H1 (cell line): ENCODE measurements around the gene STK32C.

Experiments
- CREB1 ChIP-seq: IDR thresholded peaks from 2 replicates; pipeline ENCODE4 v1.6.1; 2012; ENCODE audit warnings: inconsistent platforms
- EP300 ChIP-seq, 2 experiments: IDR thresholded peaks; 1 replicate in 1 of 2; 2 replicates in 1 of 2; pipeline ENCODE4 v1.6.1; 2011 to 2012; ENCODE audit warnings: low read depth in 2 of 2, low read length in 2 of 2, mild to moderate bottlenecking in 2 of 2, borderline replicate concordance in 1 of 2, inconsistent platforms in 1 of 2, moderate library complexity in 1 of 2
- KDM5A ChIP-seq: fragments of 200-600 bp; IDR thresholded peaks from 2 replicates; pipeline ENCODE4 v1.7.1; 2012; ENCODE audit warnings: mild to moderate bottlenecking, low read length, inconsistent platforms, mixed read lengths
- NANOG ChIP-seq: IDR thresholded peaks from 2 replicates; pipeline ENCODE4 v1.6.1; 2011; ENCODE audit warnings: low read length, low read depth, mild to moderate bottlenecking, inconsistent platforms; ENCODE audit not compliant: insufficient read depth, poor library complexity, severe bottlenecking
- POLR2A ChIP-seq, 2 experiments: IDR thresholded peaks; 1 replicate in 1 of 2; 2 replicates in 1 of 2; pipeline ENCODE4 v1.6.1; 2011; ENCODE audit warnings: low read depth in 2 of 2, low read length in 2 of 2, mild to moderate bottlenecking in 2 of 2; ENCODE audit errors: control extremely low read depth in 1 of 2
- POLR2AphosphoS5 ChIP-seq: IDR thresholded peaks from 2 replicates; pipeline ENCODE4 v1.6.1; 2011; ENCODE audit warnings: low read depth, low read length
- RFX5 ChIP-seq: IDR thresholded peaks from 2 replicates; pipeline ENCODE4 v1.6.1; 2011; ENCODE audit warnings: low read depth, low read length, improper control_type of control experiment, borderline replicate concordance
- RXRA ChIP-seq: IDR thresholded peaks from 2 replicates; pipeline ENCODE4 v1.6.1; 2011; ENCODE audit warnings: low read depth, mild to moderate bottlenecking, low read length, moderate library complexity; ENCODE audit not compliant: insufficient read depth
- SIN3A ChIP-seq, 2 experiments: IDR thresholded peaks in 1 of 2; conservative IDR thresholded peaks in 1 of 2; 2 replicates each; pipeline ENCODE4 v1.6.1; 2011 to 2012; ENCODE audit warnings: low read length in 2 of 2, improper control_type of control experiment in 1 of 2, low read depth in 1 of 2, mild to moderate bottlenecking in 1 of 2
- SP1 ChIP-seq: IDR thresholded peaks from 2 replicates; pipeline ENCODE4 v1.6.1; 2011; ENCODE audit warnings: low read depth, low read length
- SRF ChIP-seq: IDR thresholded peaks from 2 replicates; pipeline ENCODE4 v1.6.1; 2011; ENCODE audit warnings: mild to moderate bottlenecking, low read depth, low read length, moderate library complexity
- TF ChIP-seq, protein P1 (sequence below), 3 experiments: IDR thresholded peaks; 1 replicate in 2 of 3; 2 replicates in 1 of 3; pipeline versions ENCODE4 v1.5.1 to v1.6.1; 2011; ENCODE audit warnings: low read length in 3 of 3, mild to moderate bottlenecking in 3 of 3, inconsistent platforms in 2 of 3, low read depth in 1 of 3, moderate library complexity in 1 of 3; ENCODE audit not compliant: insufficient read depth in 1 of 3; ENCODE audit errors: control extremely low read depth in 1 of 3
- TF ChIP-seq, protein P2 (sequence below): IDR thresholded peaks from 2 replicates; pipeline ENCODE4 v1.6.1; 2012; ENCODE audit warnings: inconsistent platforms

DNA sequence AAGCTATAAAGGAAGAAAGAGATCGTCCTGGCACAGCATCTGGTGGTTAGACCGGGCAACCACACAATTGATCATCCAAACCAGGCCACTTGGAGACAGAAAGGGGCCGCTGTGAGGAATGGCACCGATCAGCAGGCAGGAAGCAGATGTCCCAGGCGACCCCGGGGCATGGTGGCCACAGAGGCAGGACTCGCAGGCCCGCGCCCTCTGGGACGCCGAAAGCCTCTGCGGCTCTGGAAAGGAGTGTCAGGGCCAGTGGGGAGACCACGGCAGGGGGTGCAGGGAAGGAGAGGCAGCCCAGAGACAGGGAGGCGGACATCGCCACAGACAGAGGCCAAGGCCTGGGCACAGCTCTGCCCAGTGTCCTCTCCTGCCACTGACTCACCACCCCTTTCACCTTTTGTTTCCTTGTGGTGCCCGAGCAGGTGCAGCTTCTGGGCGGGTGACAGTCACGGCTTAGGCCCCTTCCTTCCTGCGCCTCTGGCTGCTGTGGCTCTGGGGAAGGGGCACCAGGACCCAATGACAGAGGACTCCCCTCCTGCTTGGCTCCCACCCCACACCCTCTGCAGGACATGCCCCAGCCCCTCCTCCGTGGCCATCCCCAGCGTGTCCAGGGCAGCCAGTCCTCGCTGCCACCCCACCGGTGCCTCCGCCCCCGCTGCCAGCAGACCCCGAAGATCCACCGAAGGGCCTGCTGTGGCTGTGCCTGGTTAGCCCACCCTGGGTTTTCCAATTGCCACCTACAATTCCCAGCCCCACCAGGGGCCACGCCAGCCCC is 10.9 kb downstream of the STK32C start:
- TF ChIP-seq, protein P1, sequence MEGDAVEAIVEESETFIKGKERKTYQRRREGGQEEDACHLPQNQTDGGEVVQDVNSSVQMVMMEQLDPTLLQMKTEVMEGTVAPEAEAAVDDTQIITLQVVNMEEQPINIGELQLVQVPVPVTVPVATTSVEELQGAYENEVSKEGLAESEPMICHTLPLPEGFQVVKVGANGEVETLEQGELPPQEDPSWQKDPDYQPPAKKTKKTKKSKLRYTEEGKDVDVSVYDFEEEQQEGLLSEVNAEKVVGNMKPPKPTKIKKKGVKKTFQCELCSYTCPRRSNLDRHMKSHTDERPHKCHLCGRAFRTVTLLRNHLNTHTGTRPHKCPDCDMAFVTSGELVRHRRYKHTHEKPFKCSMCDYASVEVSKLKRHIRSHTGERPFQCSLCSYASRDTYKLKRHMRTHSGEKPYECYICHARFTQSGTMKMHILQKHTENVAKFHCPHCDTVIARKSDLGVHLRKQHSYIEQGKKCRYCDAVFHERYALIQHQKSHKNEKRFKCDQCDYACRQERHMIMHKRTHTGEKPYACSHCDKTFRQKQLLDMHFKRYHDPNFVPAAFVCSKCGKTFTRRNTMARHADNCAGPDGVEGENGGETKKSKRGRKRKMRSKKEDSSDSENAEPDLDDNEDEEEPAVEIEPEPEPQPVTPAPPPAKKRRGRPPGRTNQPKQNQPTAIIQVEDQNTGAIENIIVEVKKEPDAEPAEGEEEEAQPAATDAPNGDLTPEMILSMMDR (IDR thresholded peaks at IDR 0.05; ENCODE audit: control extremely low read depth in 1 of 3, insufficient read depth in 1 of 3, low read depth in 1 of 3, low read length in 3 of 3): no peak
- no peak for TF ChIP-seq SIN3A (conservative IDR thresholded peaks at IDR 0.05 in 1 of 2, IDR thresholded peaks at IDR 0.05 in 1 of 2; ENCODE audit: low read depth in 1 of 2, low read length in 2 of 2)
- TF ChIP-seq SP1: no peak
- no peak for TF ChIP-seq KDM5A
- TF ChIP-seq SRF: no peak
- TF ChIP-seq RXRA: no peak
- TF ChIP-seq NANOG: no peak
- TF ChIP-seq CREB1: no peak
- TF ChIP-seq, protein P2, sequence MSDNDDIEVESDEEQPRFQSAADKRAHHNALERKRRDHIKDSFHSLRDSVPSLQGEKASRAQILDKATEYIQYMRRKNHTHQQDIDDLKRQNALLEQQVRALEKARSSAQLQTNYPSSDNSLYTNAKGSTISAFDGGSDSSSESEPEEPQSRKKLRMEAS: no peak
- no peak for TF ChIP-seq RFX5
- TF ChIP-seq POLR2AphosphoS5: no peak
- TF ChIP-seq EP300 (IDR thresholded peaks at IDR 0.05; ENCODE audit: borderline replicate concordance in 1 of 2, low read depth in 2 of 2, low read length in 2 of 2): no peak
- no peak for TF ChIP-seq POLR2A (IDR thresholded peaks at IDR 0.05; ENCODE audit: control extremely low read depth in 1 of 2, low read depth in 2 of 2, low read length in 2 of 2)
